ENCODE data around the gene KRT6A.
"Not testable (repeated sequence)": the region's sequence is repeated elsewhere in the genome, so short reads cannot be mapped to it uniquely, and the experiment has no call there.

KRT6A gene

DNA sequence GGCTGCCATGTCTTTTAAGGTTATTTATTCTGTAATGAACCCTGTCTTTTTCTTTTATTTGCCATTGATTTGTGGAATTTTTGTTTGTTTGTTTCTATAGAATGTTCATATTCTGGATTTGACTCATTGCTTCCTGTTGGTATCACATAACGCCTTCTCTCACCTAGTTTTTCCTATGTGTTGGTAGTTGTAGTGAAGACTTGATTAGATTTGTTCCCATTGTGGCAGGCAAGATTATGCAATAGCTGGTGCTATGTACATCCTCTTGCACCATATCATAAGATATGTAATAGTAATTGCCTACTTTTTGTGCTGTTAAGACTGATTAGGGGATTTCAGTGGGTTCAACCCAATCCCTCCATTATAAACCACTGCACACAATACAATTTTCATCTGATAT is 37.2 kb downstream of the KRT6A start:
- no peak for DNase-seq

DNA sequence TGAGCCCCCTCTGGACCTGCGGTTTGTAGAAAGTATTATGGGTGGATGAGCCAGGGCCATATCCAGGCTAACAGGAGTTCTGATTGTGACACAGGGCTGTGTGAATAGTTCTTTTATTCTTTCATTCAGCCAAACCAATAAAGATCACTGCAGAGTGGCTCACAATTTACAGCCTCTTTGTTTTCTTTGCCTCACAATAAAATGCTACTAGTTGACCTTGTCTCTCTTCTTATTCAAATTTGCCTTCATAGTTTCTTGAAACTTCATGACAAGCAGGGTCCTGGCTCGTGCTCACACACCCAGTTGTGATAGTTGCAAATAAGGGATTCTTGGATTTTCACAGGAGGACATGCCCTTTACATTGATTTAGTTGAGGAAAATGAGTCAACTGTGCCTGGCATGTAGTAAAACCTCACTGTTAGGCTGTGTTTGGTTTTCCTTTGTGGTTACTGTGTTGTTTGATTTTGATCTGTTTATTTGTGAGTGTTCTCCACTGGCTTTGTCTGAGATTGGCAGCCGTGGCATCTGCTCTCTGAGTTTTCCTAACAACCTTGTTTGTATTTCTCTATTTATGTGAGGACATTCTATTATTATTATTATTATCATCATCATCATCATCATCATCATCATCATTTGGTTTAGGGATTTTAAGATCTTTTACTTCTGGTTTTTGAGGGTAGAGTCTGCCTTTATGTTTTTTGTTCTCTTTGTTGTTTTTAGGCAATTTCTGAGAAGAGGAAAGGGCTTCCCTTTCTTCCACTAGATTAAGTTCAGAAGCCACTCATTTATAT is 38.5 kb downstream of the KRT6A start:
- DNase-seq: no peak

DNA sequence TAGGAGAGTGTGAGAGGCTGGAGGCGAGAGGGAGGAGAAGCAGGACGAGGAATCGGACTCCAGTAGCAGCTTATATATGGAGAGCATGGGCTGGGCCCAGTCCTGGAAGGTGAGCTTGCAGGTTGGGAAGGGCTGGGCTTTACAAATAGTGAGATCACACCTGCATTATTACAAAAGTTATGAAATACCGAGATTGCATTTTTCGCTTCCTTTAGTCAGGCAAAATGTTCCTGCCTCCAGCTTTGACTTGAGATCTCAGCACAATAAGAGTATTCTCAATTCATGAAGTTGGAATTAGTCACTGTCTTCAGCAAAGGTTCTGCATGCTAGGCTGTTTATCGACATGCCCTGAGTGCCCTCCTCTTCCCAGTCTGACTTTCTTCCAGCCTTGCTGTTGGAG is 41.0 kb downstream of the KRT6A start, which contains the start of gene KRT6B:
Gene KRT6B (minus strand): TSS at position 46 of the 400 bp plus-strand sequence. CDS start 68 bp downstream, outside the sequence.
- no peak for DNase-seq

DNA sequence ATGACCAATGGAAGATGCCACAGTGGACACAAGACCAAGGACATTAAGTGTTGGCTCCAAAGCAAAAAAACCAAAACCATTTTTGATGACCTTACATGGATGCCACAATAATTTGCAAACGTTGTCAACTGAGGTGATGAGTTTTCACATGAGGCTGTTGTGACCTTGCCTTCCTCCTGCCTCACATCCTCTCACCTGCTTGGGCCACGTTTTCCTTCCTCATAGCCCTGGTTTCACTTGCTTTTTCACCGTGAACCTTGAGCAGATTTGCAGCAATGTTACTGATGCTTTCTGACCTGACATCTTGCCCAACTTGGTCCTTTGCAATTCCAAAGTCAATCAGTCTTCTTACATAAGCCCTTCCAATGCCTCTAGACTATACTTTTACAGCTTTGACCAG is 44.8 kb downstream of the KRT6A start:
- DNase-seq: no peak

DNA sequence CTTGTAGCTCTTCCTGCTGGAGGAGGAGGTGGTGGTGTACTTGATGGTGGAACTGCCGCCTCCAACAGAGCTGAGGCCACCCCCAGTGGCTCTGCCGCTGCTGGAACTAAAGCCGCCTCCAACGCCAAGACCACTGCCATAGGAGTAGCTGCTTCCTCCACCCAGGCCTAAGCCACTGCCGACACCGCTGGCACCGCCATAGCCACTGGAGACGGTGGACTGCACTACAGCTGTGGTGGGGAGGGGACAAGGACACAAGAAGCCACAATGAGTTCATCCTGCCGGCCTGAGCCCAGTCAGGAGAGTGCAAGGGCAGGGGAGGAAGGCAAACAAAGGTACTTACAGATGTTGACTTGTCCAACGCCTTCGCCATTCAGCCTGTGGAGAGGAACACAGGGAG is 45.9 kb downstream of the KRT6A start:
- not testable (repeated sequence) for DNase-seq

DNA sequence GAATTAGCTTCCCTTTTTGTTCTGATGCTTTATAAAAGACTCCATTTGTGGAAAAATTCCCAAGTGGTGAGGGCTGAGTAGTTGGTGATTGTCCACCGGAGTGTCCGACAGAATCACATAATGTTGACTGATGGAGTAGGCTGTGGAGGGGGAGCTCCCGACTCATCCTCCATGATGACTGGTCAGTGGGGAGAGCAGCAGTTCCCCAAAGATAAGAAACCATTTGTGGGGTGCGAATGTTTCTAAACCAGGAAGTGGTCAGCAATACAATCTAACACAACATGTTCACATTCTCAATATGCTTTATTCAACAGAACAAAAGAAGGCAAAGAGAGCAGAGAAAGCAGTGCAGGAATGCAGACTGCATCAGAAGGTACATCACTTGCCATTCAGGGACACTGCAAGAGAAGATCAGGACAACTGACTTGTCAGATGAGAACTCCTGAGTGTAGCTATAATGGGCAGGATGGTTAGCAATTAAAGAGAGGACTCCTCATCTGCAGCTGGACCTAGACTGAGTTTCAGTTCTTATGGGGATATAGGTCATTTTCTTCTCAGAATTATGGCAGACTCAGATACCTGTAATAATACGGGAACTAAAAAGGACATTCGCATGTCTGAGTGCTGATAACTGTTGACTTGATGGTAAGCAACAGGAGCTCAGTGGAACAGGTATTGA is 46.6 kb downstream of the KRT6A start:
- no peak for DNase-seq

DNA sequence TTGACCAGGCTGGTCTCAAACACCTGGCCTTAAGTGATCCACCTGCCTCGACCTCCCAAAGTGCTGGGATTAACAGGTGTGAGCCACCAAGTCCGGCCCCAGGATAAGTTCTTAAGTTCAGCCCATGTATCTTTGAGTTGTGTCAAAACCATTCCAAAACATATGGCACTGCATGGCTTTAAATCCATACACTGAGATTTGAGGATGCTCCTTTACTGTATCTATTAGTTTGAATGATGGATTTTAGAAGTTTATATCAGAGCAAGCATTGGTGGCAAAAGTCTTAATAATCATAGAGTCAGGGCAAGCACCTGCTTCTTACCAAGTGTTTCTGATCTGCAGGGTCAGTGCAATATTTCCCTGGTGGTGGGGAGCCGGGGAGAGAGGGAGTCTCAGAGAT is 47.2 kb downstream of the KRT6A start:
- DNase-seq: no peak

DNA sequence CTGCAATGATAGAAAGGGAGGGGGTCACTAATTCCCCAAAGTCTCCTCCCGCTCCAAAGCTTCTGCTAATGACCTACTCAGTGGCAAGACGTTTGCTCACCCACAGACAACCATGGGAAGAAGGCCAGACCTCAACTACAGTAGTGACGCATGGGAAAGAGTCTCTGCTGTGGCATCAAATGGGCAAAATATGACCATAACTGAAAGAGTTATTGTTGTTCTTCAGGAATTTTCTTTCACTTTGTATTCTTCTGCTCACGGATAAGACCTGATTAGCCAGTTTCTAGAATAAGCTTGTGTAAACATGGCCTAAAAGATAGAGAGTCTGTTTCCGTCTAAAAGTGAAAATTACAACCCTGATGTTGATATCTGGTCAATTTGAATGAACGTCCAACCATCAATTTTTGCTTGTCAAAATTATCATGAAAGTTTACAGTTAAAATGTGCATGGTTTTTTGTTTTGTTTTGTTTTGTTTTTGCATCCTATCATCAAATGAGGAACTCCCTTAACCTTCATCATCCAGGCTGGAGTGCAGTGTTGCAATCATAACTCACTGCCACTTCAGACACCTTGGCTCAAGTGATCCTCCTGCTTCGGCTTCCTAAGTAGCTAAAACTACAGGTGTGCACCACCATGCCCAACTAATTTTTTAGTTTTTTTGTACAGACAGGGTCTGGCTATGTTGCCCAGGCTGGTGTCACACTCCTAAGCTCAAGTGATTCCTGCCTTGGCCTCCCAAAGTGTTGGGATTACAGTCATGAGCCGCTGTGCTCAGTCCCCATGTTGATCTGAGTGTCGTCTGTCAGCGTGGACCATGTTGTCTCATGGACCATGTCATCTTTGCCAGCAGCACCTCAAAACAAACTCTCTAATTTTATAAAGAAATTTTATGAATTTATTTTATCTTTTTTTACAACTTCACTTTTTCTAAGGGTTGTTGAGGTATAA is 48.1 kb downstream of the KRT6A start:
- DNase-seq: no peak

DNA sequence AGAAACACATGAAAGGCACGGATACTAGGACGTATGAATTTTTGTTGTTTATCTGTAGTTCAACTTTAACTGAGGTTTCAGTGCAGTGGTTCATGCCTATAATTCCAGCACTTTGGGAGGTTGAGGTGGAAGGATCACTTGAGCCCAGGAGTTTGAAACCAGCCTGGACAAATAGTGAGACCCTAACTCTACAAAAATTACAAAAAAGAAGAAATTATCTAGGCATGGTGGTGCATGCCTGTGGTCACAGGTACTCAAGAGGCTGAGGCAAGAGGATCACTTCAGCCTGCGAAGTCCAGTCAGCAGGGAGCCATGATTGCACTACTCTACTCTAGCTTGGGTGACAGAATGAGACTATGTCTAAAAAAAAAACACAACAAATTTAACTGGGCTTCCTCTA is 49.1 kb downstream of the KRT6A start:
- no peak for DNase-seq

DNA sequence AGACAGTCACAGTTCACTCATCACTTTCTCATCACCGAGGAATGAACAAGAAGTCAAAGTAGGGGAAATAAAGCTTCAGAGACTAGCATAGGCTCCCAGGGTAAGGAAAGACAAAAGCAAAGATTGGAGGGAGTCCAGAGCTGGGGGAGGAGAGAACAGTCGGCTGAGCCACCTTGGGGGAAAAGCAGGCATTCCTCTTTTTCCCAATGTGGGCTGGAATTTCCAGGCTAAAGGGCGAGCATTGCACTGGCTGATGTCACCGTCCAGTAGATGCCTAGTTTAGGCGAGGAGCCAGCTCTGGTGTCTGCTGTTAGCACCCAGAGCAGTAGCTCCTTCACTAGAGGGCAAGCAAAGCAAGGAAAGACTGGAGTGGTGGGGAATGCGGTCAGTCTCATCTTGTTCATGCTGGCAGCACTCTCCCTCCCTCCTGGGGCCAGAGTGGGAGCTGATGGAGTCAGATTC is 50.4 kb downstream of the KRT6A start:
- no peak for DNase-seq

DNA sequence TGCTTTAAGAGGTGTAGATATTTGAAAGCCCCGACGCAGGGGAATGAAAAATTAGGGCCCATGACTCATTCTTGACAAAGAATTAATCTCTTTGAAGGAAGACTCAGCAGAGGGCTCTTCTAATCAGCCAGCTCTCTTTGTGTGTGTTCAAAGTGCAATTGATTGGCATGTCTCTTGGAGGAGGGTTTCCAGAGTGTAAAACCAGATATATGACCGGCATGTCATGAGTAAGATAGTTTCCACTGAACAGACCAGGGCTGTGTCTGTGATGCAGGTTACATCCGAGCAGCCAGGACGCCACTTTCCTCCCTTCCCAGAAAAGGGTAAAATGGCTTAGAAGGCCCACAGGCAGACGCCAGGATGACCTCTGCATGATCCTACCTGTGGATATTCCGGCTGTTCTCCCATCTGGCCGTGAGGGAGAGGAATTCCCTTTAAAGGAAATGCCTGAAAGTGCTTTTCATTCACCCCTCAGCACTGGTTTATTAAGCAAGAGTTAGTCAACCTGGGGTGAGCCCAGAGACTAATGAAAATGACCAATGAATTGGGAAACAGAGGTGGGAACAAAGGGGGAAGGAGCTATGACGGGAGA is 51.6 kb downstream of the KRT6A start:
- DNase-seq: no peak

DNA sequence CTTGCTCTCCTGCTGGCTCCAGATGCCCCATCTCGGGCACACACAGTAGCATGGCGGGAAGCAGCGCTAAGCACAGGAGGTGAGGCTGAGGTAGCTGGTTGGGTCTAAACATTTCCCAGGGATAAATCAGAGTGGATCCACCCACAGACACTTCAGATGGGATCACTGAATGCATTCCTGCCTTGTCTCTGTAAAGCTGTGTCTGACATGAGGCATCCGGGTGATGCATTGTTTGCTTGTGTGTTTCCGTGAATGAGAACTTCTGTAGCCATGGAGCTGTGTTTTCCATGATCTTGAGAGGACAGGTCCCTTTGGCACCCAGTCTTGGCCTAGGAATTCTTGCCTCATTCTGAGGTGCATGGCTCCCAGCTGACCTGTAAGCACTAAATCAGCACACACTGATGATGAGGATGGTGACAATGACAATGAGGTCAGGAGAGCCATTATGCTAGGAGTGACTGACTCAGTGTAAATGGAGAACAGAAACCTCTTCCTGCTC is 52.2 kb downstream of the KRT6A start:
- DNase-seq: no peak

DNA sequence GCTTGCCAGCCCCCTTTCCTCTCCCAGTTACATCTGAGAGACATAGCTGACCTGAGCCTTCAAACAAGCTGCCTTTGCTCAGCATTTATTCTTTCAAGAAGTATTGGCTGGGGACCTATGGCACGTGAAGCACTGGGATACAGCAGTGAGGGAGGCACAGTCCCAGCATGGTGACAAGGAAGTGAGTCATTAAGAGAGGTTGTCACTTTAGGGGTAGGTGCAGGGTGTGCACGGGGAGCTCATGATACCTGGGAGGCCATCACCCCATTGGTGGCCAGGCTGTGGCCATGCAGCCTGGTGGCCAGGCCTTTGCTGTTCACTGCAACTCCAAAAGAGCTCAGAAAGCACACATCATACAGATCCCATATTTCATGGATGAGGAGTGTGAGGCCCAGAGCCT is 53.2 kb downstream of the KRT6A start:
- DNase-seq: no peak

DNA sequence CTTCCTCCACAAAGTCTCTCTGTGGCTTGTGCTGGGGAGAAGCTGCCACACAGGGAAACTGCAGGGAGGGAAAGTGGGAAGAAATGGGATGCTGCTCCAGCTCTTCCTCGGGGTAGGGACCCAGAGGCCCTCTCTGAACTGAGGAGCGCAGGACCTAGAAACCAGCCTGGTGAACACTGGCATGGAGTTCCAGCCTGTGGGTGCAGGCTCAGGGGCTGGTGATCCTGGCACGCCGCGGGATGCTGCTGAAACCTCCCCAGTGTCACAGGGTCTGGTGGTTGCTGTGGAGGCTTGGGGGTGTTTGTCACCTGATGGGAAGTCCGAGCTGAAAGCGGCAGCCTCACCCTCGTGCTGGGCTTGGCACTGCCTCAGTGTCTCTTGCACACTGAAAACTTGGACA is 53.6 kb downstream of the KRT6A start:
- DNase-seq: no peak

DNA sequence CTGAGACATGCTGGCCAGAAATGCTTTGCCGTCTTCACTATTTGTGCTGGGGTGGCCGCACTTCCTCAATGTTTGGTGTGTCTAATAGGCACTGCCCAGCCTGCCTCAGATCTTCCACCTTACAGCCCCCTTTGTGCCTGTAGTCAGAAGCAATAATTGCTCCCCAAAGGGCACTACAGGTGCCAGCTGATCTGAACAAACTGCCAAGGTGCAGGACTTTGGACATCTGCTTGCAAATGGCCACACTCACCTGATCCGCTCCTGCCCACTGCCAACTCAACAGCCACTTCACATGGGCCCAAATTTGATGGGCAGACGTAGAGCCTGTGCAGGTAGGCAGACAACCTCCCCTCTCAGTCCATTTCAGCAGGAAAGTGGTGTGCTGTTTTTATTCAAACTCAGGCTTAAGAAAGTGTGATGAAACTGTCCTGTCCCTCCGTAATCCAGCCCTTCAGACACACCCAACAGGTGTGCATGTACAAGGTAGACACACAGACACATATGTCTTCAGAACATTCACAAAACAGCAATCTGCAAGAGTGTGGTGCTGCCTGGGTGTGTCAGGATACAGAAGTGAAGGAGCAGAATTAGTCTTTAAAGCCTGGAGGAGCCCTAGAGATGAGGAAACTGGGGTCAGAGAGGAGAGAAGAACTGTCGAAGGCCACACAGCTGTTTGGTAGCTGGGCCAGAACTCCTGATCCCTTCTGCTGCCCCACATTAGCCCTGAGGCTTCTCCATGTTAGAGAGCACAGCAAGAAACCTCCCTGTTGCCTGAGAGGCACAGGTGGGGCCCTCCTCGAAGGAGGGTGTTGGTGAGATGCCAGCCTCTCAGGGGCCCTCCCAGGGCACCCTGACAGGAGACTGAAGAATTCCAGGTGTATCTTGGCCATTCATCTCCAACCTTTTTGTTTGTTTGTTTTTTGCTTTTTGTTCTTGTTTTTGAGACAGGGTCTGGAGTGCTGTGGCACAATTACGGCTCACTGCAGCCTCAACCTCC is 54.5 kb downstream of the KRT6A start:
- DNase-seq: no peak

DNA sequence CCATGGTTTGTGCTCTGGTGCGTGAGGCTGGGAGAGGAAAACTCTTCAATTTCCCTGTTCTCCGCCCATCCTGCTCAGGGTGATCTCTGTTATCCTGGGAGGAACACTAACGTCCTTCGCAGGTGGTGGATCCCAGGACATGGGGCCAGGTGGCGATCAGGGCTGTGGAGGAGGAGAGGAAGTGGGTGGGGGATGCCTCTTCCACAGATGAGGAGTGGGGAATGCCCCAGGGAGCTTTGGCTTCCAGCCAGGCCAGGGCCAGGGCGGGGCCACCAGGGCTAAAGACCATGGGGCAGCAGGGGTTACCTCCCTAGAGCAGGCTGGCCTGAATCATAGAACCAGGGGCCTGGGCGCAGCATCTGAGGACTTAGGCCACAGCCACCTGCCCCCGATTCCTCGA is 55.5 kb downstream of the KRT6A start:
- DNase-seq: no peak

Measured in central memory CD4-positive, alpha-beta T cell (primary cell).